Thyroid gland (tissue), 4 donors: ENCODE results near the gene RNF17.
"Not testable (repeated sequence)": the region's sequence is repeated elsewhere in the genome, so short reads cannot be mapped to it uniquely, and the experiment has no call there.

Experiments used
- CTCF ChIP-seq, 6 experiments: fragments of 200-600 bp in 3 of 6; fragments of 450-650 bp in 3 of 6; sonication (generic) in 3 of 6; IDR thresholded peaks; one replicate each; pipeline ENCODE4 v1.5.1; 2016 to 2019; ENCODE audit warnings: antibody characterized with exemption in 6 of 6, mild to moderate bottlenecking in 2 of 6, inconsistent platforms in 1 of 6, moderate library complexity in 1 of 6
- POLR2A ChIP-seq, 2 donors: fragments of 450-650 bp; IDR thresholded peaks; one replicate each; pipeline ENCODE4 v1.6.1; 2017; ENCODE audit warnings: antibody characterized with exemption in 2 of 2, mild to moderate bottlenecking in 2 of 2, moderate library complexity in 1 of 2

- not testable (repeated sequence) for TF ChIP-seq CTCF, POLR2A (IDR thresholded peaks at IDR 0.05)
These were observed 59.2 kb downstream of the RNF17 start for GRCh38 chr13:24823122-24823710.
